Measurements from ENCODE around the gene WDFY1. TPM values are rescaled to one million over a fixed set of nuclear protein-coding genes. Genes with fewer than 3 reads are reported as not detected.

WDFY1 gene
- 41.0 TPM for polyA plus RNA-seq (2013, experiment 1 of 2)
- 40.5 TPM for polyA plus RNA-seq (2013, experiment 2 of 2)

DNA sequence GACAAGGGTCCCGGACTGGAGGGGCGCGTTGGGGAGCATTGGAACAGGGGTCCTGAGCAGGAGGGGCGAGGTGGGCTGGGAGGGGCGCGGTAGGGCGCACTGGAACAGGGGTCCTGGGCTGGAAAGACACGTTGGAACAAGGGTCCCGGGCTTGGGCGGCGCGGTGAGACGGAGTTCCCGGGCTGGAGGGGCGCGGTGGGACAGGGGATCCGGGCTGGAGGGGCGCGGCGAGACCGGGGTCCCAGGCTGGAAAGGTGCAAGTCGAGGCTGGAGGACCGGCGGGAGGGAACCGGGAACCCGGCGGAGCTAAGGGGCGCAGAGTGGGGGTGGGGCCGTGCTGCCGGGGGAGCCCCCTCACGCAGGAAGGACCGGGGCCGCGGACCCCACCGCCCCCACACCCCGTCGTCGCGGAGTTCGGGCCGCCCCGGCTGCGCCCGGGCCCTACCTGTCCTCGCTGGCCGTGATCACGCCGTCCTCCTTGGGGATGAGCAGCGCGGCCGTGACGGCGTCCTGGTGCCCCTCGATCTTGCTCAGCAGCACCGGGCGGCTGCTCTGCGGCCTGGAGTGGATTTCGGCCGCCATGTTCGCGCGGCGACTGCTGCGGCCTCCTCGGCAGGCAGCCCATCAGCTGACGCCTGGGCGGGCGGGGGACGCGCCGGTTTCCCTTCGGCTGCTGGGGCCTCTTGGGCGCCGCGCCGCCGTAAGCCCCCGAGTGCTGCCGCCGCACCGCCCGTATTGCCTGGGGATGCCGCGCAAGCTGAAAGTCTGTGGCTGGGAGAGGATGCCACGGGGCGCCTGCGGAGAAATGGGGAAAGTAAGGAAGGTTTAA, at the start of gene WDFY1:
Gene WDFY1 (minus strand): TSS at position 633 of the 829 bp plus-strand sequence. CDS start 51 bp downstream, at position 582.
- H3K4me1 ChIP-seq (ENCODE audit: control insufficient read depth, insufficient read depth, low read length, poor library complexity, severe bottlenecking), result peaks cover 6% of the 10 kb centered on the region
- peak within 1 kb of the TSS; percentile 97 for H3K4me3 ChIP-seq (ENCODE audit: extremely low read depth, insufficient read depth, low read length, poor library complexity, severe bottlenecking)
- H3K9me3 ChIP-seq (ENCODE audit: control insufficient read depth, low read length), result no peaks in the 10 kb centered on the region
- peak within 1 kb of the TSS; percentile 4 for H3K27ac ChIP-seq (ENCODE audit: low read depth, low read length, severe bottlenecking)
- H3K36me3 ChIP-seq (ENCODE audit: control insufficient read depth, insufficient read depth, low read length), result peaks cover 11% of the 10 kb centered on the region
- WGBS, 2 experiments (ENCODE audit: insufficient coverage in 2 of 2), result 0% methylated on average over 53 to 66 of the region's 87 CpGs

DNA sequence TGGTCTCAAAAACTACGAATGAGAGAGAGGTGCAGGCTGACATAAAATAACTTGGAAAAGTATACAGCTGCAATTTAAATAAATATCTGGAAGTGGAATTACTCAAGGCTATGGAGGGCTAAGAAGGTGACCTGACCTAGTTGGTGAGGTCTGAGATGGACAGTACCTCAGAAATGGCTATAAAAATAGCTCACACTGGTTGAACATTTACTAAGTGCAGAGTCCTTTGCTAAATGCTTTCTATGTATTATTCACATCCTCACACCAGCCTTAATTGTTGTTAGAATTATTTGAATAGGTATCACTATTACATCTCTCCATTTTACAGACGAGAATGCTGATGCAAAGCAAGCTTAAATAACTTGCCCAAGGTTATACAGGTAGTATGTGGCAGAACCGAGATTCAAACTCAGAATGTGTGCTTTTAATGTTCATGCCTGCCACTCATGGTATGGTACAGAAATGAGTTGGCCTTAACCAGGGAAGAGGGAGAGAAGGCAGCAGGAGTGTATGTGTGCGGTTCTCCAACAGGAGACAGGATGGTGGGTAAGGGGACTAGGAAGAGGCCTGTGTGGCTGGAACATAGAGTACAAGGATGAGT, 49.5 kb upstream of the WDFY1 start:
- Histone ChIP-seq H3K27ac (ENCODE audit: low read depth, low read length, severe bottlenecking) (peak overlapping the region; percentile 83), H3K4me1 (ENCODE audit: control insufficient read depth, insufficient read depth, low read length, poor library complexity, severe bottlenecking) (peaks cover 5% of the 10 kb centered on the region), H3K9me3 (ENCODE audit: control insufficient read depth, low read length) (no peaks in the 10 kb centered on the region), H3K4me3 (ENCODE audit: extremely low read depth, insufficient read depth, low read length, poor library complexity, severe bottlenecking) (no peak overlapping the region), H3K36me3 (ENCODE audit: control insufficient read depth, insufficient read depth, low read length) (peaks cover 88% of the 10 kb centered on the region)
- WGBS, 2 experiments (ENCODE audit: insufficient coverage in 2 of 2), result 93 to 95% methylated on average over 3 of the region's 4 CpGs

- H3K36me3 ChIP-seq (ENCODE audit: control insufficient read depth, insufficient read depth, low read length), result peaks cover 87% of the 10 kb centered on the region
- no peak overlapping the region for H3K4me3 ChIP-seq (ENCODE audit: extremely low read depth, insufficient read depth, low read length, poor library complexity, severe bottlenecking)
- 56% methylated on average over 3 to 4 of the region's 5 CpGs for WGBS, 2 experiments (ENCODE audit: insufficient coverage in 2 of 2)
Measured at GRCh38 chr2:223993634-223994232, 48.6 kb upstream of the WDFY1 start.

GRCh38 chr2:223991611-223992010, 46.5 kb upstream of the WDFY1 start:
- Histone ChIP-seq H3K36me3 (ENCODE audit: control insufficient read depth, insufficient read depth, low read length) (peaks cover 84% of the 10 kb centered on the region), H3K4me1 (ENCODE audit: control insufficient read depth, insufficient read depth, low read length, poor library complexity, severe bottlenecking) (peaks cover 5% of the 10 kb centered on the region), H3K27ac (ENCODE audit: low read depth, low read length, severe bottlenecking) (no peak overlapping the region), H3K9me3 (ENCODE audit: control insufficient read depth, low read length) (no peaks in the 10 kb centered on the region), H3K4me3 (ENCODE audit: extremely low read depth, insufficient read depth, low read length, poor library complexity, severe bottlenecking) (no peak overlapping the region)
- WGBS, 2 experiments (ENCODE audit: insufficient coverage in 2 of 2), result 88 to 93% methylated on average over 12 of the region's 12 CpGs

More at GRCh38 chr2:223993634-223994232, 48.6 kb upstream of the WDFY1 start:
- no peak overlapping the region for H3K27ac ChIP-seq (ENCODE audit: low read depth, low read length, severe bottlenecking)
- peaks cover 5% of the 10 kb centered on the region for H3K4me1 ChIP-seq (ENCODE audit: control insufficient read depth, insufficient read depth, low read length, poor library complexity, severe bottlenecking)
- no peaks in the 10 kb centered on the region for H3K9me3 ChIP-seq (ENCODE audit: control insufficient read depth, low read length)

GRCh38 chr2:223989856-223990232, 44.7 kb upstream of the WDFY1 start:
- Histone ChIP-seq H3K27ac (ENCODE audit: low read depth, low read length, severe bottlenecking) (no peak overlapping the region), H3K4me1 (ENCODE audit: control insufficient read depth, insufficient read depth, low read length, poor library complexity, severe bottlenecking) (no peaks in the 10 kb centered on the region), H3K4me3 (ENCODE audit: extremely low read depth, insufficient read depth, low read length, poor library complexity, severe bottlenecking) (no peak overlapping the region), H3K36me3 (ENCODE audit: control insufficient read depth, insufficient read depth, low read length) (peaks cover 82% of the 10 kb centered on the region), H3K9me3 (ENCODE audit: control insufficient read depth, low read length) (no peaks in the 10 kb centered on the region)
- WGBS, 2 experiments (ENCODE audit: insufficient coverage in 2 of 2), result 93 to 96% methylated on average over 1 to 2 of the region's 3 CpGs

- Histone ChIP-seq H3K9me3 (ENCODE audit: control insufficient read depth, low read length) (no peaks in the 10 kb centered on the region), H3K27ac (ENCODE audit: low read depth, low read length, severe bottlenecking) (no peak overlapping the region), H3K4me1 (ENCODE audit: control insufficient read depth, insufficient read depth, low read length, poor library complexity, severe bottlenecking) (no peaks in the 10 kb centered on the region), H3K36me3 (ENCODE audit: control insufficient read depth, insufficient read depth, low read length) (peaks cover 82% of the 10 kb centered on the region), H3K4me3 (ENCODE audit: extremely low read depth, insufficient read depth, low read length, poor library complexity, severe bottlenecking) (no peak overlapping the region)
- 92 to 94% methylated on average over 8 of the region's 10 CpGs for WGBS, 2 experiments (ENCODE audit: insufficient coverage in 2 of 2)
Measured at GRCh38 chr2:223989206-223989855, 44.2 kb upstream of the WDFY1 start.

- Histone ChIP-seq H3K27ac (ENCODE audit: low read depth, low read length, severe bottlenecking) (no peak overlapping the region), H3K4me1 (ENCODE audit: control insufficient read depth, insufficient read depth, low read length, poor library complexity, severe bottlenecking) (peaks cover 5% of the 10 kb centered on the region), H3K4me3 (ENCODE audit: extremely low read depth, insufficient read depth, low read length, poor library complexity, severe bottlenecking) (no peak overlapping the region), H3K36me3 (ENCODE audit: control insufficient read depth, insufficient read depth, low read length) (peaks cover 95% of the 10 kb centered on the region), H3K9me3 (ENCODE audit: control insufficient read depth, low read length) (no peaks in the 10 kb centered on the region)
- 100% methylated on average over 1 of the region's 1 CpG for WGBS, 2 experiments (ENCODE audit: insufficient coverage in 2 of 2)
Measured at GRCh38 chr2:223981241-223981640, 36.1 kb upstream of the WDFY1 start.

- Histone ChIP-seq H3K36me3 (ENCODE audit: control insufficient read depth, insufficient read depth, low read length) (peaks cover 94% of the 10 kb centered on the region), H3K4me1 (ENCODE audit: control insufficient read depth, insufficient read depth, low read length, poor library complexity, severe bottlenecking) (peaks cover 5% of the 10 kb centered on the region), H3K27ac (ENCODE audit: low read depth, low read length, severe bottlenecking) (no peak overlapping the region), H3K9me3 (ENCODE audit: control insufficient read depth, low read length) (no peaks in the 10 kb centered on the region), H3K4me3 (ENCODE audit: extremely low read depth, insufficient read depth, low read length, poor library complexity, severe bottlenecking) (no peak overlapping the region)
- WGBS, 2 experiments (ENCODE audit: insufficient coverage in 2 of 2), result 91 to 100% methylated on average over 2 to 3 of the region's 4 CpGs
Measured at GRCh38 chr2:223980803-223981202, 35.7 kb upstream of the WDFY1 start.

DNA sequence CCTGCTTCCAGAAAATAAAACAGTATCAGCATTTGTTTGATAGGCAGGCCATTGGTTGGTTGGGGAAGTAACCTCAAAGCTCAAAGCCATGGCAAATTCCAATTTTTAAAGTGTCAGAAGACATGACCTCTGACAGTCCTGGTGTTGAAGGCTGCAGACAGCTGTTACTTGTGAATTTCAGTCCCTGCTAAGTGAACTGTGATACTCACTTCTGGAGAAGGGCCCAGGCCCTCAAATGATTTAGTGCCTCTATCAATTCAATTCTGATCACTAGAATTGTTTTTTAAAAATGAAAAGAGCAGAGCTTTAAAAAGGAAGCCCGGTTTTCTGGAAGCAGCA, 35.2 kb upstream of the WDFY1 start:
- Histone ChIP-seq H3K9me3 (ENCODE audit: control insufficient read depth, low read length) (no peaks in the 10 kb centered on the region), H3K27ac (ENCODE audit: low read depth, low read length, severe bottlenecking) (no peak overlapping the region), H3K4me3 (ENCODE audit: extremely low read depth, insufficient read depth, low read length, poor library complexity, severe bottlenecking) (no peak overlapping the region), H3K36me3 (ENCODE audit: control insufficient read depth, insufficient read depth, low read length) (peaks cover 94% of the 10 kb centered on the region), H3K4me1 (ENCODE audit: control insufficient read depth, insufficient read depth, low read length, poor library complexity, severe bottlenecking) (peaks cover 5% of the 10 kb centered on the region)
- 92 to 100% methylated on average over 1 of the region's 1 CpG for WGBS, 2 experiments (ENCODE audit: insufficient coverage in 2 of 2)

DNA sequence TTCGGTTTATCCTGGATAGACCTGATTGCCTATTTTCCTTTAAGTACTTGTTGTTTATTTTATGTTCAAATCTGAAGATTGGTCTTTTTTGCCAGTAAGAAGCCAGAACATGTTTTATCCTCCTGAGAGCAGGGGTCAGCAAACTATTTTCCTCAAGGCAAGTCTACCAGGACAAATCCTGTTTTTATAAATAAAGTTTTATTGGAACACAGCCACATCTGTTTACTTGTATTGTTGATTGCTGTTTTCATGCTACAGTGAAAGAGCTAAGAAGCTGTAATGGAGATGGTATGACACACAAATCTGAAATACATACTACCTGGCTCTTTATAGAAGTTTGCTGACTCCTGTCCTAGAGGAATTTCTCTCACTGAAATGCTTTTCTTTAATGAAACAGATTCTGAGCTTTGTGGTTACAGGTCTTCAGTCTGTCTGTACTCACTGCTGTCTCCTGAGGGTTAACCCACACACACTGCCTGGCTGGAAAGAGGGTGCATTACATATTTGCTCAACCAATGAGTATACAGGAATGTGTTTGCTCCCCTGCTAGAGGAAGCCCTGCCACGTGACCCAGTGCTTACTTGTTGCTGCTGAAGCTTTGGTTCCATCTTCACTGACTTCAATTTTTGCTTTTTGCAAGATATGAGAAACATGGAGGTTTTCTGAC, 34.7 kb upstream of the WDFY1 start:
- Histone ChIP-seq H3K9me3 (ENCODE audit: control insufficient read depth, low read length) (no peaks in the 10 kb centered on the region), H3K4me1 (ENCODE audit: control insufficient read depth, insufficient read depth, low read length, poor library complexity, severe bottlenecking) (peaks cover 5% of the 10 kb centered on the region), H3K27ac (ENCODE audit: low read depth, low read length, severe bottlenecking) (no peak overlapping the region), H3K4me3 (ENCODE audit: extremely low read depth, insufficient read depth, low read length, poor library complexity, severe bottlenecking) (no peak overlapping the region), H3K36me3 (ENCODE audit: control insufficient read depth, insufficient read depth, low read length) (peaks cover 93% of the 10 kb centered on the region)
- 100% methylated on average over 2 of the region's 2 CpGs; no CpG with 5 or more reads in 1 of the 2 experiments for WGBS, 2 experiments (ENCODE audit: insufficient coverage in 2 of 2)

All from mesodermal cell (in vitro differentiated cells).